ENCODE data around the gene PPP1R9B. TPM values are rescaled to one million over a fixed set of nuclear protein-coding genes. Genes with fewer than 3 reads are reported as not detected.
A peak's percentile ranks its signal among the peaks of the same experiment; 100 is the strongest.

Gene PPP1R9B
- total RNA-seq, 1 donor from 2014 or later, result 30.1 TPM

DNA sequence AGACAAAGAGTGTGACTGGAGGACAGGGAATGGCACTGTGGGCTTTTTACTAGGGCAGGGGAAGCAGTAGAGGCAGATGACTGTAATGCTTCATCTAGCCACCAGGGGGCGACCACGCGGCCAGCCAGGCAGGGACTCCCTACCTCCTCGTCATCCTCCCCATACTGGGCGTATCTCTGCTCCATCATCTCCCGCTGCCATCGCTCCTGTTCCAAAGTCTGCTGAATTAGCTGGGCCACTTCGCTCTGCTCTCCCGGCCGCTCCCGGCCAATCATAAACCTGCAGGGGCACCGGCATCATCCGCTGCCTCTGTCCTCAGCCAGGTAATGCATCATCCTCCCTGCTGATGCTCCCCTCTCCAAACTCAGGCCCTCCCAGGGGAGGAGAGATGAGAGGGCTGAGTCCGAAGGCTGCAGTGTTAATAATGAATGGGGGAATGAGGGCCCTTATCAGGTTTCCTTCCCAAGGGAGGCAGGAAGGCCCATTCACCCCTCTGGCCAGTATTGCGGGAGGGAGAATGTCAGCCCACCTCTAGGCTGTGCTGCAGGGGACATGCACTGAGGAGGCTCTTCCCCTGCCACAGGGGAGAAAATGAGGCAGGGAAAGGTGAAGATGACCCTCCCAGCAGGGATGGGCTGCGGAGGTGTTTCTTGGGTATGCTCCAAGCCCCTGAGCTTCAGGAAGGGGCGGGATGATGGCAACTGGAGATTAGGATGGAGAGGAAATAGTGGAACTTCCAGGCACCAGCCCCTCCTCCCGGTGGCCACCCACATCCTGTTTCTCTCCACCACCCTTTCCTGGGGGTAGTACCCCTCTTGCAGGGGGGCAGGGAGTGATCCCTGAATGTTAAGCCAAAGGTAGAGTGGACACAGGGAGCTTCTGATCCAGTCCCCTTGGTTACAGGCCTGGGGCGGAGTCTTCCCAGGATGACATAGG lies 10.3 kb downstream of the PPP1R9B start:
- DNase-seq, result peak; percentile 80

DNA sequence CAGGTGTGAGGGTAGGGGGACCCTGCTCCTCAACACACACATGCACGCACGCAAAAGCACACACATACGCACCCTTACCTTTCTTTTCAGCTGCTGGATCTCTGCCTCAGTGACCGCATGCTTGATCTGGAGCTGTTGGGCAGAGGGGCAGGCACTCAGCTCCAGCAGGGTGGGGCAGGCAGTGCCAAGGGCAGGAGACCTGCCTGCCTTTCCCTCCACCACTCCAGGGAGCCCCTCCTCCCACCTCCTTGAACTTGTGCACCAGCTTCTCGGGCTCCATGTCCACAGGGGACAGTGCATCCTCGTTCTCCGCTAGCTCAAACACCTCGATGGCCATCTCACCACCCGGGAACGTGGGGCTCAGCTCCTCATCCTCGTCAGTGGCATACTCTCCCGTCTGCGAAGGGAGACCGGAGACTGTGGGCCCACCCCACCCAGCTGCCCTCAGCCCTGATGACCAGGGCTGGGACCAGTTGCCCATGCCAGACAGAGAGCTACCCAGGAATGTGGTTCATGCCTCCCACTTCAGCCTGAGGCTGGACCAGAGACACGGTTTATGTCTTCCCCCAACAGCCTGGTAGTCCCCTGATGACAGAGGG lies 11.2 kb downstream of the PPP1R9B start:
- DNase-seq, result no peak

DNA sequence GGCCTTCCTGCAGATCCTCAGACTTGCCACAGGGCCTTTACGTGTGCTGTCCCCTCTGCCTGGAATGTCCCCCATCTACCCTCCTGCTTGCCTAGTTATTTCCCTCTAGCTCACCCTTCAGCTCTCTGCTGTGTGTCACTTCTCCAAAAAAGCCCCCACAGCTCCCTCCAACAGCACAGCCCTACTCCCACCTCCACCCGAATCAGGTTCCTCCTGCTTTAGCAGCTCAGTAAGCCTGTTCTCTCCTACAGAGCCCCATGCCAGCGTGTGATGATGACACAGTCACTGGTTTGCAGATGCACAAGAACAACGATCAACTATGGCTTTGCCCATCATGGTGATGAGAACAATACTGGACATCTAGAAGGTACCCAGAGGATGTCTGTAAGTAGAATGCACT lies 13.4 kb downstream of the PPP1R9B start:
- DNase-seq, result no peak

DNA sequence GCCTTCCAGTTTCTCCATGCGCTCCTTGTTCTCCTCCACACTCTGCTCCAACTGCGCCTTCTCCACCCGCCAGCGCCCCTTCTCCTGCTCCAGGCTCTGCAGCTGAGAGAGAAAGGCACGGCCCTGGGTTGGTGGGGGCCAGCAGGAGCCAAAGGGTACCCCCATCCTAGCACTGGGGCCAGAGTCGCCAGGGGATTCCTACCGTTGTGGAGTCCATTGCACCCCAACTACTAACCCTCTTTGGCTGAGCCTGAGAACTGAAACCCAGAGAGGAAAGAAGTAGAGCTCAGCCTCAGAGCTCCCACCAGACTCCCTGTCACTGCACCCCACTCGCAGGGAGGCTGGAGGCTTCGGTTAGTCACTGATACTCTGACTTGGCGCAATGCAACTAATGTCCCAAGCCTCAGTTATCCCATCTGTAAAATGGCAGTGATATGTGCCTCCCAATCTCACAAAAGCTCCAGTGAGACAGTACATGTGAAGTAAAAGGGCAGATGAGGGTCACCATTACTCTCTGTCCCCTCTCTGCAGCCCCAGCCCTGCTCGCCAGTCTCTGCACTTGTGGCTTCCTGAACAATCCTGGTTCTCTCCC lies 14.3 kb downstream of the PPP1R9B start:
- DNase-seq, result no peak

DNA sequence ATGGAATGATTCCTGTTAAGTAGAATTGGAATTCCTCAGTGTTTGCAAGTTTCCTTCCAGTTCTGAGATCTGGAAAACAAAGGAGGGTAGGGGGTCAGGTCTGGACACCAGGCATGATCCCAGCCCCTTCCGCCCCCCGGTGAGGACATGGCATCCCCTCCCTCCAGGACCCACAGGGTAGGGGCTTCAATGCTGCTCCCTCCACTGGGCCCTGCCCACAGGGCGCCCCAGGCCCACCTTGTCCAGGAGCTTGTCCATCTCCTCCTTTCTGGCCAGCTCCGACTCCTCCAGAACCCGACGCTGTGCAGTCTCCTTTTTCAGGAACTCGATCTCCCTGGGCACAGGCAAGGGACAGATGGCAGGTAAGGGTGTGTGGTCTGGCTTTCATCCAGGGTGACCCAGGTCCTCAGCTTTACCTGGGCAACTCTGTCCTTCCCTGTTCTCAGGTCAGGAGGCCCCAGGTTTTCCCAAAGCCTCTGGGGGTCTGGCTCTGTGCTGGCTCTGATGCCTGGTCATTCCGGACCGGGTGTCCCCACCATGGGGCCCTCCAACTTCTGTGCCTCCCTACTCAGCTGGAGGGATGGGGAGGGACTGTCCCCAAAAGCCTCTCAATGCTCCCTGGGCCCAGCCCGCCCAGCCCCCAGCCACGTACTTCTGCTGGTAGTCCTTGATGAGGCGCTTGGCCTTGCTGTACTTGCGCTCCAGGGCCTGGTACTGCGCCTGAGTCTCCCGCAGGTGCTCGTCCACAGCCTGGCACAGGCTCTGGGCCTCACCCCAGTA lies 15.0 kb downstream of the PPP1R9B start:
- DNase-seq, result no peak

DNA sequence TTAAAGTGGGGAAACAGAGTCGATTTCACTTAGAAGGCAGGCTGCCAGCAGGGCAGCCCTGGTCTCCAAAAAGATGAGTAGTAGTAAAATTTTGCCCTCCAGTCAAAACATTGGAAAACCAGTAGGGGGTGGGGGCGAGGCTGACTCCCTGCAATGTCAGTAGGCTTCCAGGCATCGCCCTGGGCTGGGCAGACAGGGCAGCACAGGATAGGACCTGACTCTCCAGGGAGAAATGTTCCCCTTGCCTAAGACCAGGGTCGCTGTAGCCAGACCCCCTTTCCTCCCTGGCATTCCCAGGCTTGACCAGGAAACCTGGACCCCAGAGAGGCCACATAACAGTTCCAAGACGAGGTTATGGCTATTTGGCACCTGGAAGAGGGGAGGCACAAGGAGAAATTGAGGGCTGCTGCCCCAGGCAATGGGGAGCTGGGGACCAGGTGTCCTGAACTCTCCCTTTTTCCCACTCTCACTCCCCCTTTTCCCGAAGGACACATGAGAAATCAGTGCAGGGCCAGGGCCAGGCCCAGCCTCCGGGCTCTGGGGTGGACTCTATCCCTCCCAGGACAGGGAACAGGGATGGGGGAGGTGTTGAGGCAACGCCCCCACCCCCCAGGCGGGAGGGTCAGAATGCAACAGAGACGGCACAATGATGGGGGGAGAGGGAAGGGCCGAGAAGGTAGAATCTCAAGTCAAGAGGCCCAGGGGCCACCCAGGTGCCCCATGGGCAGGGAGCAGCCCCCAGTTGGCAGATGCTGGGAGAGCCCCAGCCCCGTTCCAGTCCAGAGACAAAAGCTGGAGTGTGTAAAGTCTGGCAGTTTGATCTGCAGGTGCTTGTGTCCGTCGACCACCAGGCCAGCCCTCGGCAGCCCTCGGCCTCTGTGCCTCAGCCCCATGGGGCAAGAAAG lies 16.0 kb downstream of the PPP1R9B start:
- no peak for DNase-seq

DNA sequence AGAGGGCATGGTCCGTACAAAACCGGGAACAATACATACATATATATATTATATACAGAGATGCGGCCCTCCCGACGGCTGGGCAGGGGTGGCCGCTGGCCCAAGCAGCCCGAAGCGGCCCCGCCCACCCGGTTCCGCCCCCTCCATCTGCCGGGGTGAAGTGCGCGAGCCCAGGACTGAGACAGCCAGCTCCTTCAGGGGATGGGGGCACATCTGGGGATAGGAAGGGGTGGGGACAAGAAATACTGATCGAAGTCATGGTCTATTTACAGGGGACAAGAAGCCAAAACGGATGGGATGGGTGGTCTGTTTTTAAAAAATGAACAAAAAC lies 16.7 kb downstream of the PPP1R9B start:
- DNase-seq, result no peak

DNA sequence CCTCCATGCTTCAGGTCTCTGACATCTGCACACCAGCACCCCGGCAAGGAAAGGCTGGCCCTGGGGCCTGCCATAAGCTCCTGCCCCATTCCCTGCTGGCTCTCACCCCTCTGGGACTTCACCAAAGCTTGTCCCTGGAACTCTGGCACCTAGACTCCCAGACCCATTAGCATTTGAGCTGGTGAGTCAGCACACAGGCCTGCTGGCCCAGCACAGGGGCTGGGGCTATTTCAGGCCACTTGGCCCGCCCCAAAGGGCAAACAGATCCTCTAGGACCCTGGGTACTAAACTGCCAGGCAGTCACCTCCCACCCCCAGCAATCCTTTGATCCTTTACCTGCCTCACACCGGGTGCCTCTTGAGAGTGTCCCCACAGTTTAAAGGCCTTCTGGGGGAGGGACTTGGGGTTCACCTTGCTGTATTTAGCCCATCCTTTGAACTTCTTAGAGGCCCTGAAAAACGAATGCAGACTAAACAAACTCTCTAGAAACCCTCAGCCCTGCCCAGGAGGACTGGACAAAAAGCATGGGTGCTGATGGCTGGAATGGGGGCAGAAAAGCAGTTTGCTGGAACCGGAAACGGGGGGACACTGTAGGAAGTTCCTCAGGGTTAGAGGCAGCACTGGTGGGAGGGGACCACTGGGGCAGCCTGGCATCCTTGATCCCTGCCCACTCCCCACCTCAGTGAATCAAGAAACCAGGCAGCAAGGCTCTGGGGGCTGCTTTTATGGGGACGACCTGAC lies 17.3 kb downstream of the PPP1R9B start:
- no peak for DNase-seq

DNA sequence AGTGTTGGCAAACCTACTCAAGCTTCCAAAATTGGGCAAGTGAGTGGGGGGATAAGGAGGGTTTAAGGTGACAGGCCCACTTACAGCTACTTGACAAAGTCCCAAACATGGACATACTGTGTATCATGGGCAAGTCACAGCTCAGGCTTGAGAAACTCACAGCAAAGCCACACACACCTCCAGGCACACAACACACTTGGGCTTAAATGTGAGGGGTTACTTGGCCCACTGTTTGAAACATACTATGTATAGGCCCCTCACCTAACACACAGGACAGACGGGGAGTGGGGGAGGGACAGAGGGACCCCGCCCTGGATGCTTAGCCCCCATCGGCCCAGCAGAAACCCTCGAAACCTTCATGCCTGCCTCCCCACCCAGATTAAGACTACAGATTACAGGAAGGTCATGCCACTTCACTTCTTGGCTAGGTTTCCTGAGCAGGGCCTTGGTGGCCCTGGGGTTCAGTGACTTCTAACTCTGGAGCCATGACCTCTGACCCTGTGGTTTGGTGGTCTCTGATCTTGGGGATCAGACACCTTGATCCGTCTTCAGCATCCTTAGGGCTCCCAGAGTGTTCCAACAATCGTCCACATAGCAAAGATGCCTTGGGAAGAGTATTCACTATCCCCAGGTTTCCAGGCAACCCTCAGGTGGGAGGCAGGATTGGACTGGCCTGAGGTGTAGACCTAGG lies 18.2 kb downstream of the PPP1R9B start:
- DNase-seq, result no peak

DNA sequence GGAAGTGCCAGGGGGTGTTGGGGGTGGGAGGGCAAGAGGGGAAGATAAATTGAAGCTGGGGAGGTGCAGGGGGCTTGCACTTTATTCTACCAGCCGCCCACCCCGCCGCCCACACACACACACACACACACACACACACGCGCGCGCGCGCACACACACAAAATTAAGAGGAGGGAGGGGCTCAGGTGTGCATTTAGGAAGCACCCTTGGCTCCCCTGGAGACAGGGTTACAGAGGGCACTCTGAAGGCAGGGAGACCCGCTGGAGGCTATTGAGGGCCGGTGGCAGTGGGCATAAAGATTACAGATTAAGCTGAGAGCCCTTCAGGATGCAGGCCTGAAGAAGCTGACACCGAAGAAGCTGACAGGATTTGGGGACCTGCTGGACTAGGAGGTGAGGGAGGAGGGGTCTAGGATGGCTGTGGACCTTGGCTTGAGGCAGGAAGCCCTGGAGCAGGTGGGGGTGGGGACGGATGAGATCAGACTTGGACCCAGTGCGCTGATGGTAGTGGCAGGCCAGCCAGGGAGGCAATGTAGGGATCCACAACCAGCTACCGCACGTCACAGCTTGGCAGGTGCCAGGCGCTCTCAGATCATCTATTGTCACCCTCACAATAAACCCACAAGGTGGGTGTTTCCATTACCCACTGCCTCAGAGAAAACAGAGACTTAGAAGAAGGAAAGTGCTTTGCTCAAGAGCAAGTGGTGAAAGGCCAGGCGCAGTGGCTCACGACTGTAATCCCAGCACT lies 19.7 kb downstream of the PPP1R9B start:
- DNase-seq, result no peak

DNA sequence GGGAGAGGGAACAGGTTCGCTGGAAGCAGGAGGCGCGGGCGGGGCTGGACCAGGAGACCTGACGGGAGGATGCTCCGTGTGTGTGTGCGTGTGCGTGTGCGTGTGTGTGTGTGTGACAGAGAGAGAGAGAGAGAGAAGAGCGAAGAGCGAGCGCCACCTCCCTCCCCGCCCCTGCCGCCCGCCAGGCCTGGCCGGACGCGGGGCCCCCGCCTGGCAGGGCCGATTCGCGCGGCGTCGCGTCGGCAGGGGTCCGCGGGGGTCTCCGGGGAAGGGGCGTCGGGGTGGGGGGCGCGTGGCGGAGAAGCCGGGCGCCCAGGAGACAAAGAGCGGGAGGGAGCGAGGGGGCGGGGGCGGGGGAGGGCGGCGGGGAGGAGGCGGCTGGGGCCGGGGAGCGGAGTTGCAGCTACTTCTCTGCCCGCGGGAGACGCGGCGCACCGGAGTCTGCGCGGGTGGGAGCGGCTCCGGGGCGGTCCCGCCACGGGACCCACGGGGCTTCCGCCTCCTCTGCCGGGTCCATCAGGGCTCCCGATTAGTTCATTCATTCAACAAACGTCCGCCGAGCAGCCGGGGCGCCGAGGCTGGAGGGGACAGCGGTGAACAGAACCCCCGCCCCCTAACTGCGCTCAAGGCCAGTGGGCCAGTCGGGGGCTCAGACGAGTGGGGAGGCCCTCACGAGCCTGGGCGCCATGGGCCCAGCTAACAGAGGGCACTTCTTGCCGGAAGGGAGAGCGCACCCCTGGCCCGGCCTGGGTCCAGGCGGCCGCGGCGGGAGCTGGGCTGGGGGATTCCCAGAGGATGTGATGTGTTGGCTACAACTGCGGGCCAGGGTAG lies 20.5 kb downstream of the PPP1R9B start, which contains the start of gene SAMD14:
Gene SAMD14 (minus strand): TSS at position 433 of the 831 bp plus-strand sequence. CDS start 5,201 bp downstream, outside the sequence.
- peak; percentile 62 for DNase-seq

DNA sequence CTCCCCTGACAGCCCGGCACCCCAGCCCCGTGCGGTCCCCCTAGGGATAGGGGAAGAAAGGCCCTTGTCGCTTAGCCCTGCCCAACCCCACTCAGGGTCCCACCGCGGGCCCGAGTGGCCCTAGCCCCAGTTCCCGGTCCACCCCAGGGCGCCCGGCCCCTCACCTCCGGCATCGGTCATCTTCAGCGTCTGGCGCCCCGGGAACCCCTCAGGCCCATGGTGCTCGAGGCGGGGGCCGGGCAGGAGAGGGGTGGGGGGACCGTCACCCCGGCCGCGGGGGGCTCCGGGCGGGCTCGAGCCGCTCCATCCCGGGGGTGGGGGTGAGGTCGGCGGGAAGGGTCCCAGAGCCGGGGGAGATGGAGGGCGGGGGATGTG lies 21.1 kb downstream of the PPP1R9B start:
- DNase-seq, result no peak

DNA sequence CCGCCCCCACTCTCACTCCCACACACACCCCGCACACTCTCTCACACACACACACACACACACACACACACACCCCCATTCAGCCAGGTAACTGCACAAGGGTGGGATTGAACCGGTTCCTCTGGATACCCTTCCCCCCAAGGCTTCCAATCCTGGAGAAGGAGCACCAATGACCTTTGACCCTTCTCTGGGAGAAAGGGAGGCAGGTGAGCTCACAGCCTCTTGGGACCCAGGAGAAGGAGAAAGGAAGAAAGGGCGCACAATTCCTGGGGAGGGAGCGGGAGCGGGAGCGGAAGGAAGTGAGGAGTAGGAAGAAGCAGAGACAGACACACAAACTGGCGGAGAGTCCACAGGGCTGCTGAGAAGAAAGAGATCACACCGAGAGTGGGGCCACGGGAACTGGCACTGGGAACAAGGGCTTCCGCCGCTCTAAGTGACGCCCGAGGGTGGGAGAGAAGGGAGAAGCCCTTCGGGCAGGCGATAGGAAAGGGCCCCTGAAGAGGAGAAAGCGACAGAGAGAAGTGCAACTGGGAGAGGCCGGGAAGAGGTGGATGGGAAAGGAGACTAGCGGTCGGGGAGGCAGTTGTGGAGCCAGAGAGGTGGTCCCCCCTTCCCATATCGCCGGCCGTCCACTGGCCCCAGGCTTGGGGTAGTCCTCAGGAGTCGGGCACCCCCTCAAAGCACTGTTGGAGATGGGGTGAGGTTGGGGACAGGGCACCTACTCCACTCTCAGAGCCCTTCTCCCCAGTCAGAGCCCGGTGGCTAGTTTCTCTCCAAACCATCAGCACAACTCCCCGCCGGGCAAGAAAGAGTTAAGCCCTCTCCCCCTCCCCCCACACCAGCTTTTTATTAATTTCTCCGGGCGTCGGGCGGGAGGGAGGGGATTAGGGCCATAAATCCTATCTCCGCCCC lies 21.8 kb downstream of the PPP1R9B start:
- DNase-seq, result peak; percentile 40

DNA sequence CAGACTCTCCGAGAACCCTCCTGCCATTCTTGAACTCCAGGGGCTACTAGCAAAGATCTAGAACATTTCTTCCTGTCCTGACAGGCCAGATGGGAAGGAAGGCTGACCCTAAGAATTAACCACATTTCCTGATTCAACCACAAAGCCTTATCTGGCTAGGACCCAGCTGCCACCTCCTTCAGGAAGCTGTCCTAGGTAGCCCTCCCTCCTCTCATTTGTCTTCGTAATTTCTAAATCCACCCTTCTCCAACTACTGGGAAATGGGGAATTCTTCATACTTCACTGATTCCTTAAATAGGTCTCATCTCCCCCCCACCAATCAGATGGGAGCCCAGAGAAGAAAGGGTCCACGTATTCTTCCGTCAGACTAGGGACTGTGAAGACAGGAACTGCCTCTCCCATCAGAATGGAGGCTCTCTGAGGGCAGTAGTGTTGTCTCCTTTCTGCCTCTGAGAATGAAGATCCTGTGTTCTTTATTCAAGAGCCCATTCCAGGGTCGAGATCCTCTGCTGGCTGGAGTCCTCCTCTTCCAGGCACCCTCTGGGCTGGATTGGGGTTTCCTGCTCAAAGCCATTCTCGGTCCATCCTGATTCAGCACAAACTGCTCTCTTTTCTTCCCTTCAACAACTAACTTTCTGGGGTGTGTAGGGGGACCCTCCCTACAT lies 22.6 kb downstream of the PPP1R9B start:
- no peak for DNase-seq

DNA sequence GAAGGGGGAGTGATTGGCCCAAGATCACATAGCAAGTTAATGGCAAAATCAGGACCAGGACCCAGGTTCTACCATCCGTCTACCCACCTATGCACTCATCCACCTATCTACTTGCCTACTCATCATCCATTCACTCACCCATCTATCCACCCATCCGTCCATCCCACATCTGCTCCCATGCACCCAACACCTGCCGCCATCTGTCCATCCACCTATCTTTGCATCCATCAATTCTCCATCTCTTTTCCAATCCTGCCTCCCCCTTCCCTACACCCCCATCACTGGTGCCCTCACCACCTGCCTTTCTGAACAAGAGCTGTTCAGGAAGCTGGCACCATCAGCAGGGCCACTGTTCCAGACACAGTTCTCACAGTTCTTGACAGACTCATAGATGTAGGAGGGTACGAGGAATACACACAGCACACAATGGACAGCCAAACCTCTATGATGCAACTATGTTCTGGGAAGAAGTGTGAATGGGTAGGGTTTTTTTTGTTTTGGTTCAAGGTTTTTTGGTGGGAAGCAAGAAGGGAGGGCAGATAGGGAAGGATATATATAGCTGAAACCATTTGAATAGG lies 25.0 kb downstream of the PPP1R9B start:
- DNase-seq, result no peak

DNA sequence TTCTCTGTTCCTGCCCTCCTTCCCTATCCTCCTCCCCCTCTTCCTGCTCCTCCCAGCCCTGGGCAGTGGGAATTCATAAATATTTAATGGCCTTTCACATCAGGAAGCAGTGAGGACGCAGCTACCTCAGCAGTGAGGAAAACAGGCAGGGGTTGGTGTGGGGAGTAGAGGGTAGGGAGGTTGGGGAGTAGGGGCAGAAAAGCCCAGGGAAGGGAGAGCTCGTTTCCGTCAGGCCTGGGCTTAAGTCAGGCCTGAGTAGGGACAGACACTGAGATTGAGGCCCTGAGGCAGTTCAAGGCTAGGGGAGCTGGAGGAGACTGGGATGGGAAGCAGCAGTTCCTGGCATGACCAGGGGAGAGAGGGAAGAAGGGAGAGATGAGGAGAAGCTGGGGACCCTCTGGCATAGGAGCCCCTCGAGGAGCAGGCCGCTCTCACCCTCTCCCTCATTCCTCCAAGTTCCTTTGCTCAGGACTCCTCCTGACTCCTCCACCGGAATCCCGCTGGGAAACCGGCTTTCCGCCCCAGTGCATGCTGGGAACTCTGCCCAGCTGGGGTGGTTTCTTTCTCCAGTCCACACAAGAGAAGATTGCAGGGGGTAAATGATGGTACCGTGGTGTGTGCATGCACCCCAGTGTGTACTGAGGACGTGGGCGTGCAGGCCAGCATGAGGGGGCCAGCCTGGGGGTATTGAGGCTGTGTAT lies 26.7 kb downstream of the PPP1R9B start:
- no peak for DNase-seq

All from tongue (tissue), 2 donors.